GM03348 (cell line): ENCODE measurements around the gene GALNT12.

Source experiments
- DNase-seq: peaks from one replicate; pipeline ENCODE4 v3.0.0; 2012; ENCODE audit warnings: low spot score

GALNT12 gene

GRCh38 chr9:98880311-98881015 is 73.0 kb downstream of the GALNT12 start:
- DNase-seq: no peak

GRCh38 chr9:98881356-98881755 is 73.9 kb downstream of the GALNT12 start:
- no peak for DNase-seq

GRCh38 chr9:98881836-98882568 is 74.5 kb downstream of the GALNT12 start:
- DNase-seq: peak; percentile 49

DNA sequence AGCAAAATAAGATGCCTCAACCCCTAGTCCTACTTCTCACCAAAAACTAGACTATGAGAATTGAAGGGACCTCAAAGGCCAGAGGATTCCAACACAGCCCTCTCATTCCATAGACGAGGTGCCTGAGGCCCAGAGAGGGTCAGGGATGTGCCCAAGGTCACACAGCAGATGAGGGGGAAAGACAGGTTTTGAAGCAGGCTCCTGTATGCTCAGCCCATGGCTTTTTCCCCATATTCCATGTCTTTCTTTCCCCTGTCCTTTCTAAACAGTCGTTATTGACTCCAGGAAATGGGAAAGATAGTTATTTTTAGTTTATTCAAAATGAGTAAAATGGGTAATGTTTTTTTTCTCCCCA is 75.1 kb downstream of the GALNT12 start:
- DNase-seq: no peak

- no peak for DNase-seq
These were observed 75.8 kb downstream of the GALNT12 start for GRCh38 chr9:98883276-98883675.

DNA sequence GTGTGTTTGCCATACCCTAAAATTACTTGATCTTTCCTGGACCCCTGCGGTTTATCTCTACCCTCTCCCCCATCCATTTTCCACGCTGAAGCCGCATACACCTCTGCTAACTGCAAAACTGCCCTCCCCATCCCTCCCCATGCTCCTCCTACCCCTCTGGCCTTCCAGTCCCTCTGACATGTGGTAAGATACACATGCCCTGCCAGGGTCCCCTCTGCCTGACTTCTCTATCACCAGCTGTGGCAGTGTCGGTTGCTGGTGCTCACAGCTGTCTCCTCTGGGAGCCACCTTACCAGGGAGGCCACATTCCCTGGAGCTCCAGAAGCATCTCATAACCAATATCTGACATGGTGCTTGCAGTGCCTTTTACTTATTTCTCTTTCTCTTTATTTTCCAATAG is 77.4 kb downstream of the GALNT12 start:
- no peak for DNase-seq

DNA sequence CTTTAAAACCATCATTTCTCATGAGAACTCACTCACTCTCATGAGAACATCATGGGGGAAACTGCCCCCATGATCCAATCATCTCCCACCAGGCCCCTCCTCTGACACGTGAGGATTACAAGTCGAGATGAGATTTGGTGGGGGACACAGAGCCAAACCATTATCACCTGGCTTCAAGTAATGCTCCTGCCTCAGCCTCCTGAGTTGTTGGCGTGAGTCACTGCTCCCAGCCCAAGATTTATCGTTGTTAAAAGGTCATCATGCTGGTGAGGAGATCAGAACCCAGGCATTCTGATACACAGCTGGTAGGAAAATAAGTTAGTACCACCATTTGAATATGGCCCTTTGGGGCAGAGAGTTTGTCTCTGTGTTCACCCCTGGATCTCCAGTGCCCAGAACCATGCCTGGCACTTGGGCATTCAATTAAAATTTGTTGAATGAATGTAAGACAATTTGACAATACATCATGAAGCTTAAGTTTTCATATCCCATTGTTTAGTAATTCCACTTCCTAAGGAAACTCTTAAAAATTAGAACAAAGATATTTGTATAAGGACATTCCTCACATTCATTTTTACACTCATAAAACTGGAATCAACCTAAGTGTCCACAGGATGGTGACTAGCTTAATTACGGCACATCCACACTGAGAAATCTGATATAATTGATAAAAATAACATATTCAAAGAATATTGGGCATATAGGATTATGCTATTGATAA is 78.3 kb downstream of the GALNT12 start:
- DNase-seq: no peak

DNA sequence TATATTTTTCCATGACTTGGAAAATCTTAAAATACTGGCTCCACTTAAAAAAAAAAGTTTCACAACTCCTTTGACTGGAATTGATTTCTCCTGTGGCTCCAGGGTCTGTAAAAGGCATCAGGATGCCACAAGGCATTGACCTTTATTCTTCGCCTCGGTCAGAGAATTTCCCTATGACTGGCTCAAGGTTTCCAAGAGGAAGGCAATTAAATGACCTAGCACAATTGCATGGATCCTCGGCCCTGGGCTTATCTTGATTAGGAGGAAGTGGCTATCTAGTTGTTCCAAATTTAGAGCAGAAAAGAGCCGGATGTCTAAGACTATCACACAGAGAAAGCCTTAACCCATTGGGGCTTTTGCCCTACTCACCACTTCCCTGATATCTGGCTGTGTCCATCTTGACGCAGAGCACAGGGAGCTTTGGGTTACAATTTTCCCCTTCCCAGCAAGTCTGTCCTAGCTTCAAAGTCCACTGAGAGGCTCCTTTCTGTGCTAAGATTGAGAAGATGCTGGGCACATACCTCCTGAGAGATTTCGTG is 79.3 kb downstream of the GALNT12 start:
- DNase-seq: peak; percentile 18

- DNase-seq: no peak
These were observed 80.5 kb downstream of the GALNT12 start for GRCh38 chr9:98887918-98888510.

- peak; percentile 74 for DNase-seq
These were observed 81.4 kb downstream of the GALNT12 start for GRCh38 chr9:98888801-98889421.

DNA sequence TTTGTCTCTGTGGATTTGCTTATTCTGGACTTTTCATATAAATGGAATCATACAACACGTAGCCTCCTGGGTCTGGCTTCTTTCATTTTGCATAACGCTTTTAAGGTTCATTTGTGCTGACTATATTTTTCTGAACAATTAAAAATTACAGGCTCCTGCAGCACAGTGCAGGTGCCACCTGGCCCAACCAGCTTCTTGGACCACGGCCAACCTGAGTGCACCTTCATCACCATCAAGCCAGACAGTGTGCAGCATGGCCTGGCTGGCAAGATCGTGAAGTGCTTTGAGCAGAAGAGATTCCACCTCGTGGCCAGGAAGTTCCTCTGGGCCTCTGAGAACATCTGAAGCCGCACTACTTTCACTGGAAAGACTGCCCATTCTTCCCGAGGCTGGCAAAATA is 82.8 kb downstream of the GALNT12 start:
- DNase-seq: no peak

DNA sequence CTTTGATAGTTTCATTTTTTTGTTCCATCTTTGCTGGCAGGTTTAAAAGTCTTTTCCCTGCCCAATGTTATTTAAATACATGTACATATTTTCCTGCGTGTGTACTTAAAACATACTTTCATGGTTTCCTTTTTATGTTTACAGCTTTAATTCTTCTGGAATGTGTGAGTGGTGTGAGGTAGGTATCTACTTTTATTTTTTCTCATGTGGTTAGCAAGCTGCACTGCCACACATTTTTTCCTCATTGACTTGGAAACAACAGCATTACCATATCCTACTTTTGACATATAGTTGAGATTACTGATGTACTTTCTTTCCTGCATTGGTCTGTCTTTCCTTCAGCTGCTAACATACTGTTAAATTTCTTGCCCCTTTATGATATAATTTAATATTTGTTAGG is 84.8 kb downstream of the GALNT12 start:
- no peak for DNase-seq

DNA sequence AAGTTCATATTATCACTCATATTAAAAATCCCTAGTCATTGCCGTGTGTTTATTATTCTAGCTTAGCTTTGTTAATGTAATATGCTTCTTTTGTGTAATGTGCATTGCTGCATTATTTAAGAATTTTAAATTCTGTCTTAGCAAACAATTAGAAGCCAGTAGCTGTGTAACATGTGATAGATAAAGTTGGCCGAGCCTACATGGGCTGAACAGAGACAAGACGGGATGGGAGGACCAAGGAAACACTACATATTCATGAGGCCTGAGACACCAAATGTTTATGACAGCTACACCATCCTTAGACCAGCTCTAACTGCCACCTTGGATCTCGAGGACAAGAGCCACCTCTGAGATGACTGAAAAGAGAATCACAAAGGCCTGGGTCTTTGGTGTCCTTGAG is 85.2 kb downstream of the GALNT12 start:
- no peak for DNase-seq

GRCh38 chr9:98894171-98894570 is 86.7 kb downstream of the GALNT12 start:
- DNase-seq: no peak

GRCh38 chr9:98894761-98895160 is 87.3 kb downstream of the GALNT12 start:
- no peak for DNase-seq

DNA sequence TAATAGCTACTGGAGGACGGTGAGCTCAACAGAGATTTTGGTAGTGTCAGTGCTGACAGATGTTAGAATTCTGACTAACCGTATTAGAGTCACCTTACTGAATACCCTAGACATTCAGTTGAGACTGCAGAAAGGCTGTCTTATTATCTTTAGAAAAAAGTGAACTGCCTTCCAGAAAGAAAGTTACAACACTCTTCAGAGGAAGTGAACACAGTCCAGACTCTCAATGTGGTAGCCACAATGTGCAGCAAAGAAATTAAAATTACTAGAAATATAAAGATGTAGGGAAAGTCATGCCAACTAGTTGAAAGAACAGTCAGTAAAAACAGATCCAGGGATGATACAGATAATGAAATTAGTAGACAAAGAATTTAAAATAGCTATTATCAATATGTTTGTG is 89.2 kb downstream of the GALNT12 start:
- DNase-seq: no peak

DNA sequence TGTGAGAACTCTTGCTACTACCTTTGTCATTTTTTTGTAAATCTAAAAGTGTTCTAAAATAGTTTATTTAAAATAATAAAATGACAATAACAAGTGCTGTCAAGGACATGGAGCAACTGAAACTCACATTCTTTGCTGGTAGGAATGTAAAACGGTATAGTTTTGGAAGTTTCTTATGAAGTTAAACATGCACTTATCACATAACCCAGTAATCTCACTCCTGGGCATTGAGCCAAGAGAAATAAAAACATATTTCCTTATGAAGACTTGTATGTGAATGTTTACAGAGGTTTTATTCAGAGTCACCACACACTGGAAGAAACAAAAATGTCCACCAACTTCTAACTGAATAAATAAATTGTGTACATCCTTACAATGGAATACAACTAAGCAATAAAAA is 90.3 kb downstream of the GALNT12 start:
- DNase-seq: no peak

- peak; percentile 55 for DNase-seq
These were observed 92.1 kb downstream of the GALNT12 start for GRCh38 chr9:98899408-98900056.
